ENCODE results near the gene MICU2.

MICU2 gene

DNA sequence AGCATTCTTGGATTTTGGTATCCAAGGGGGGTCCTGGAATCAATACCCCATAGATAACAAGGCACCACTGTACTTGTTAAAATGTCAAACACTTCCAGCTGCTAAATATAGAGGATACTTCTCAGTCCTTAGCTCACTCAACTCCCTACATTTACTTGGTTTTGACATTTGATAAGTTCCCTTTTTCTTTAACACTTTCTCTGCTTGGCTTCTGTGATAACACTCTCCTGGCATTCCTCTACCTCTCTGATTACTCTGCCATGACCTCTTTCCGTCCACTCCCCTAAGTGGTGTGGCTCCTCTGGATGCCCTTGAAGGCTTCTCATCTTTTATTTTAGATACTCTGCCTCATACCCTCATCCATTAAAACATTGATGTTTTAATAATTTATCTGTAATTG is 65.2 kb downstream of the MICU2 start:
- H3F3A ChIP-seq (ENCODE audit: insufficient read depth, low read length), result no peaks in the 10 kb centered on the region; the same call in 1 of the 2 replicates
- no peak overlapping the region for H3K9ac ChIP-seq (ENCODE audit: low read length)
- no peak overlapping the region for H3K27ac ChIP-seq (ENCODE audit: low read depth, low read length, poor library complexity, severe bottlenecking)
- H3K4me3 ChIP-seq (ENCODE audit: low read depth, low read length, poor library complexity, severe bottlenecking), result no peak overlapping the region
- H3K79me2 ChIP-seq (ENCODE audit: insufficient read depth, low read length), result no peaks in the 10 kb centered on the region
- H3K27me3 ChIP-seq (ENCODE audit: insufficient read depth, low read length), result no peaks in the 10 kb centered on the region
- no peaks in the 10 kb centered on the region for H3K9me3 ChIP-seq (ENCODE audit: low read length)
- no peaks in the 10 kb centered on the region for H4K20me1 ChIP-seq (ENCODE audit: insufficient read depth, low read length)
- no peaks in the 10 kb centered on the region for H3K9me2 ChIP-seq (ENCODE audit: low read depth, low read length)
- H3K36me3 ChIP-seq (ENCODE audit: insufficient read depth, low read length), result peaks cover 6% of the 10 kb centered on the region; the same call in 1 of the 2 replicates
- H2AFZ ChIP-seq (ENCODE audit: low read length), result no peak overlapping the region
- H3K4me1 ChIP-seq (ENCODE audit: insufficient read depth, low read length, severe bottlenecking), result no peaks in the 10 kb centered on the region
- no peak overlapping the region for H3K4me2 ChIP-seq (ENCODE audit: low read length)
- TF ChIP-seq, protein P1, sequence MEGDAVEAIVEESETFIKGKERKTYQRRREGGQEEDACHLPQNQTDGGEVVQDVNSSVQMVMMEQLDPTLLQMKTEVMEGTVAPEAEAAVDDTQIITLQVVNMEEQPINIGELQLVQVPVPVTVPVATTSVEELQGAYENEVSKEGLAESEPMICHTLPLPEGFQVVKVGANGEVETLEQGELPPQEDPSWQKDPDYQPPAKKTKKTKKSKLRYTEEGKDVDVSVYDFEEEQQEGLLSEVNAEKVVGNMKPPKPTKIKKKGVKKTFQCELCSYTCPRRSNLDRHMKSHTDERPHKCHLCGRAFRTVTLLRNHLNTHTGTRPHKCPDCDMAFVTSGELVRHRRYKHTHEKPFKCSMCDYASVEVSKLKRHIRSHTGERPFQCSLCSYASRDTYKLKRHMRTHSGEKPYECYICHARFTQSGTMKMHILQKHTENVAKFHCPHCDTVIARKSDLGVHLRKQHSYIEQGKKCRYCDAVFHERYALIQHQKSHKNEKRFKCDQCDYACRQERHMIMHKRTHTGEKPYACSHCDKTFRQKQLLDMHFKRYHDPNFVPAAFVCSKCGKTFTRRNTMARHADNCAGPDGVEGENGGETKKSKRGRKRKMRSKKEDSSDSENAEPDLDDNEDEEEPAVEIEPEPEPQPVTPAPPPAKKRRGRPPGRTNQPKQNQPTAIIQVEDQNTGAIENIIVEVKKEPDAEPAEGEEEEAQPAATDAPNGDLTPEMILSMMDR (IDR thresholded peaks at IDR 0.05; ENCODE audit: low read length), result no peak
- TF ChIP-seq EZH2 (IDR thresholded peaks at IDR 0.05; ENCODE audit: borderline replicate concordance, low read length), result no peak

DNA sequence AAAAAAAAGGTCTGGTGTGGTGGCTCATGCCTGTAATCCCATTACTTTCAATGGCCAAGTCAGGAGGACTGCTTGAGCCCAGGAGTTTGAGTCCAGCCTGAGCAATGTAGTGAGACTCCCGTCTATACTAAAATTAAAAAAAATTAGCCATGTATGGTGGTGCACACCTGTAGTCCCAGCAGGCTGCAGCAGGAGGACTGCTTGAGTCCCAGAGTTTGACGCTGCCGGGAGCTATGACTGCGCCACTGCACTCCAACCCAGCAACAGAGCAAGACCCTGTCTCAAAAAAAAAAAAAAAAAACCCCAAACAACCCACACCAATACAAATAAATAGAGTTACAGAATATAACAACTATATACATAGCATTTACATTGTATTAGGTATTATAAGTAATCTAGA is 65.7 kb downstream of the MICU2 start:
- TF ChIP-seq, protein P1 (IDR thresholded peaks at IDR 0.05; ENCODE audit: low read length), result no peak
- no peak for TF ChIP-seq EZH2 (IDR thresholded peaks at IDR 0.05; ENCODE audit: borderline replicate concordance, low read length)
- Histone ChIP-seq H3K9me3 (ENCODE audit: low read length) (no peaks in the 10 kb centered on the region), H3K36me3 (ENCODE audit: insufficient read depth, low read length) (peaks cover 6% of the 10 kb centered on the region; the same call in 1 of the 2 replicates), H3K27me3 (ENCODE audit: insufficient read depth, low read length) (no peaks in the 10 kb centered on the region), H3K9ac (ENCODE audit: low read length) (no peak overlapping the region), H3F3A (ENCODE audit: insufficient read depth, low read length) (no peaks in the 10 kb centered on the region; the same call in 1 of the 2 replicates), H4K20me1 (ENCODE audit: insufficient read depth, low read length) (no peaks in the 10 kb centered on the region), H3K4me3 (ENCODE audit: low read depth, low read length, poor library complexity, severe bottlenecking) (no peak overlapping the region), H3K4me1 (ENCODE audit: insufficient read depth, low read length, severe bottlenecking) (no peaks in the 10 kb centered on the region), H2AFZ (ENCODE audit: low read length) (no peak overlapping the region), H3K27ac (ENCODE audit: low read depth, low read length, poor library complexity, severe bottlenecking) (no peak overlapping the region), H3K4me2 (ENCODE audit: low read length) (no peak overlapping the region), H3K9me2 (ENCODE audit: low read depth, low read length) (no peaks in the 10 kb centered on the region), H3K79me2 (ENCODE audit: insufficient read depth, low read length) (no peaks in the 10 kb centered on the region)

DNA sequence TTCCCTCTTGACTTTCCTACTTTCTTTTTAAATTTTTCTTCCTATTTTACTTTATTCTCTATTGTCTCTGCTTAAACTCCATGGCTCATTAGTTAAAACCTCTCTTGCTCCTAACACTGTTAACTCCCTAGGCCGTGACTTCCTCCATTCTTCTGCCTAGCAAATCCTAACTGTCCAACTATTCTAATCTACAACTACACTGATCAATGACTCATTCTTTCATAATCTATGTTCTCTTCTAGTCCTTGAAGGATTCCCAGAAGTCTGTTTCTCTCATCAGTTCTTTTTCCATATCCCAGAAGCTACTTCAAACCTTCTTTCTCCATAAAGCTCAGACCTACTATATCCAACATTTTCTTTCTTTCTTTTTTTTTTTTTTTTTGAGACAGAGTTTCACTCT is 66.9 kb downstream of the MICU2 start:
- Histone ChIP-seq H3K4me1 (ENCODE audit: insufficient read depth, low read length, severe bottlenecking) (no peaks in the 10 kb centered on the region), H4K20me1 (ENCODE audit: insufficient read depth, low read length) (no peaks in the 10 kb centered on the region), H2AFZ (ENCODE audit: low read length) (no peak overlapping the region), H3K27ac (ENCODE audit: low read depth, low read length, poor library complexity, severe bottlenecking) (no peak overlapping the region), H3K9me3 (ENCODE audit: low read length) (no peaks in the 10 kb centered on the region), H3K9me2 (ENCODE audit: low read depth, low read length) (no peaks in the 10 kb centered on the region), H3K4me2 (ENCODE audit: low read length) (no peak overlapping the region), H3K4me3 (ENCODE audit: low read depth, low read length, poor library complexity, severe bottlenecking) (no peak overlapping the region), H3K9ac (ENCODE audit: low read length) (no peak overlapping the region), H3K36me3 (ENCODE audit: insufficient read depth, low read length) (peaks cover 6% of the 10 kb centered on the region; the same call in 1 of the 2 replicates), H3F3A (ENCODE audit: insufficient read depth, low read length) (no peaks in the 10 kb centered on the region; the same call in 1 of the 2 replicates), H3K79me2 (ENCODE audit: insufficient read depth, low read length) (no peaks in the 10 kb centered on the region), H3K27me3 (ENCODE audit: insufficient read depth, low read length) (no peaks in the 10 kb centered on the region)
- TF ChIP-seq, protein P1 (IDR thresholded peaks at IDR 0.05; ENCODE audit: low read length), result no peak
- no peak for TF ChIP-seq EZH2 (IDR thresholded peaks at IDR 0.05; ENCODE audit: borderline replicate concordance, low read length)
